Peyer's patch (tissue), 4 donors: Measurements from ENCODE around the gene WDR72. TPM values are rescaled to one million over a fixed set of nuclear protein-coding genes. Genes with fewer than 3 reads are reported as not detected.

Experiments used
- DNase-seq, 3 donors: peaks; one replicate each; pipeline ENCODE4 v3.0.0-alpha.2; 2017 to 2019
- H3K27ac ChIP-seq, 4 donors: fragments of 200-600 bp; sonication (generic); one replicate each; pipeline ENCODE4 v1.5.1; 2016 to 2019
- H3K27me3 ChIP-seq, 2 donors: fragments of 200-600 bp; sonication (generic); one replicate each; pipeline ENCODE4 v1.5.1; 2019
- H3K36me3 ChIP-seq, 3 donors: fragments of 200-600 bp; sonication (generic); one replicate each; pipeline ENCODE4 v1.5.1; 2016 to 2019
- H3K4me1 ChIP-seq, 4 donors: fragments of 200-600 bp; sonication (generic); one replicate each; pipeline ENCODE4 v1.5.1; 2016 to 2019
- H3K4me3 ChIP-seq, 4 donors: fragments of 200-600 bp; sonication (generic); 1 replicate in 3 of 4; 2 replicates in 1 of 4; pipeline ENCODE4 v1.5.1; 2016 to 2019; ENCODE audit warnings: mild to moderate bottlenecking in 1 of 4
- H3K9me3 ChIP-seq, 4 donors: fragments of 200-600 bp; sonication (generic); one replicate each; pipeline ENCODE4 v1.5.1; 2016 to 2019; ENCODE audit warnings: mild to moderate bottlenecking in 1 of 4
- CTCF ChIP-seq, 6 experiments: fragments of 450-650 bp in 4 of 6; fragments of 200-600 bp in 2 of 6; sonication (generic) in 1 of 6; IDR thresholded peaks; one replicate each; pipeline ENCODE4 v1.5.1; 2017 to 2019; ENCODE audit warnings: antibody characterized with exemption in 6 of 6, mild to moderate bottlenecking in 3 of 6, moderate library complexity in 1 of 6
- POLR2A ChIP-seq, 2 donors: fragments of 450-650 bp; IDR thresholded peaks; one replicate each; pipeline ENCODE4 v1.5.1; 2017; ENCODE audit warnings: antibody characterized with exemption in 2 of 2, mild to moderate bottlenecking in 2 of 2, moderate library complexity in 2 of 2
- small RNA-seq, 2 donors: library from RNA; depleted of rRNA; stranded (forward); fragments of <200 nt; gene quantifications; one replicate each; pipeline ENCODE3, GENCODE V24; 2016
- total RNA-seq, 4 donors: library from RNA; depleted of rRNA; stranded (reverse); fragments of >200 nt; gene quantifications; one replicate each; pipeline ENCODE4 v1.1.0, GENCODE V29; 2016

The WDR72 gene
- total RNA-seq, 4 donors from 2014 or later, result not detected

- TF ChIP-seq CTCF (IDR thresholded peaks at IDR 0.05), result no peak
- Histone ChIP-seq H3K27me3 (no peaks in the 10 kb centered on the region), H3K36me3 (no peaks in the 10 kb centered on the region), H3K27ac (no peak overlapping the region), H3K4me1 (no peaks in the 10 kb centered on the region), H3K4me3 (no peak overlapping the region), H3K9me3 (no peaks in the 10 kb centered on the region)
- no peak for DNase-seq
These were observed 288.7 kb downstream of the WDR72 start for GRCh38 chr15:53470743-53471142.

GRCh38 chr15:53469422-53469821 is 290.0 kb downstream of the WDR72 start:
- Histone ChIP-seq H3K27ac (no peak overlapping the region), H3K4me3 (no peak overlapping the region), H3K4me1 (no peaks in the 10 kb centered on the region), H3K36me3 (no peaks in the 10 kb centered on the region), H3K27me3 (no peaks in the 10 kb centered on the region), H3K9me3 (no peaks in the 10 kb centered on the region)
- no peak for TF ChIP-seq CTCF (IDR thresholded peaks at IDR 0.05)
- TF ChIP-seq POLR2A (IDR thresholded peaks at IDR 0.05), result no peak
- DNase-seq, result no peak

Small RNAs within 50 kb of the gene (small RNA-seq; reads per million reads assigned to genes)
- gene RNU2-53P (0 reads per million in 2 donors), gene RNU6-449P (0 reads per million in 2 donors)

Other genes with a start within 250 kb of the WDR72 start
- gene UNC13C, start 218.8 kb upstream of the WDR72 start, total RNA-seq, result 1 to 10 TPM in 1 of 4 donors, under 1 TPM in 3; under 0.01 to 3.3 (median 0.35) TPM